GM21619 (cell line): Measurements from ENCODE around the gene VWA8.
"Not testable (repeated sequence)": the region's sequence is repeated elsewhere in the genome, so short reads cannot be mapped to it uniquely, and the experiment has no call there.

ENCODE experiments used
- ATAC-seq: cut with Tn5 transposase; IDR thresholded peaks from one replicate; pipeline ENCODE4 v1.9.1; 2021; ENCODE audit not compliant: unreplicated experiment

The VWA8 gene

GRCh38 chr13:41597348-41598041, 363.4 kb downstream of the VWA8 start:
- no peak for ATAC-seq

- no peak for ATAC-seq
These were observed 364.7 kb downstream of the VWA8 start for GRCh38 chr13:41596190-41596589.

- no peak for ATAC-seq
These were observed 365.6 kb downstream of the VWA8 start for GRCh38 chr13:41595298-41595697.

- no peak for ATAC-seq
These were observed 370.3 kb downstream of the VWA8 start for GRCh38 chr13:41590643-41591042.

GRCh38 chr13:41590122-41590521, 370.8 kb downstream of the VWA8 start:
- ATAC-seq, result no peak

- ATAC-seq, result no peak
These were observed 371.5 kb downstream of the VWA8 start for GRCh38 chr13:41589434-41589833.

GRCh38 chr13:41588899-41589298, 372.0 kb downstream of the VWA8 start:
- ATAC-seq, result no peak

- no peak for ATAC-seq
These were observed 372.5 kb downstream of the VWA8 start for GRCh38 chr13:41588448-41588847.

- ATAC-seq, result no peak
These were observed 373.4 kb downstream of the VWA8 start for GRCh38 chr13:41587490-41587889.

- no peak for ATAC-seq
These were observed 374.7 kb downstream of the VWA8 start for GRCh38 chr13:41586216-41586615.

- ATAC-seq, result no peak
These were observed 378.9 kb downstream of the VWA8 start for GRCh38 chr13:41582027-41582463.

GRCh38 chr13:41580345-41580744, 380.6 kb downstream of the VWA8 start:
- no peak for ATAC-seq

- no peak for ATAC-seq
These were observed 381.0 kb downstream of the VWA8 start for GRCh38 chr13:41579881-41580280.

- ATAC-seq, result no peak
These were observed 381.7 kb downstream of the VWA8 start for GRCh38 chr13:41579168-41579567.

GRCh38 chr13:41578371-41578770, 382.5 kb downstream of the VWA8 start:
- no peak for ATAC-seq

- no peak for ATAC-seq
These were observed 383.5 kb downstream of the VWA8 start for GRCh38 chr13:41577436-41577835.

- not testable (repeated sequence) for ATAC-seq
These were observed 387.3 kb downstream of the VWA8 start for GRCh38 chr13:41573640-41574039.

- ATAC-seq, result not testable (repeated sequence)
These were observed 389.0 kb downstream of the VWA8 start for GRCh38 chr13:41571817-41572340.

GRCh38 chr13:41568972-41569351, 391.9 kb downstream of the VWA8 start:
- no peak for ATAC-seq

GRCh38 chr13:41568143-41568971, 392.6 kb downstream of the VWA8 start:
- ATAC-seq, result no peak

- no peak for ATAC-seq
These were observed 393.5 kb downstream of the VWA8 start for GRCh38 chr13:41567363-41567762.

GRCh38 chr13:41565846-41566245, 395.1 kb downstream of the VWA8 start:
- ATAC-seq, result no peak
